GM13976 (cell line): ENCODE data around the gene PISD.

Experiments
- DNase-seq: peaks from one replicate; pipeline ENCODE4 v3.0.0; 2012; ENCODE audit warnings: low spot score
- CTCF ChIP-seq: IDR thresholded peaks from 2 replicates; pipeline ENCODE4 v1.5.1; 2012; ENCODE audit warnings: borderline replicate concordance, mild to moderate bottlenecking; ENCODE audit not compliant: insufficient read depth; ENCODE audit errors: extremely low read depth, missing control alignments, control extremely low read depth
- in situ Hi-C: fragments of 300-500 bp; cut with MboI; formaldehyde crosslinking; loops from one replicate; pipeline ENCODE4 v1.12.0; 2022; ENCODE audit warnings: low sequenced_read_pairs, mixed read lengths, inconsistent platforms; ENCODE audit not compliant: unreplicated experiment

The PISD gene

GRCh38 chr22:31578171-31578570 lies 83.8 kb downstream of the PISD start:
- in situ Hi-C loops, result no loop called here
- TF ChIP-seq CTCF, result no peak
- no peak for DNase-seq

- no peak for TF ChIP-seq CTCF
- in situ Hi-C loops, result no loop called here
- no peak for DNase-seq
These were observed 84.3 kb downstream of the PISD start for GRCh38 chr22:31577711-31578110.

GRCh38 chr22:31575190-31575589 lies 86.8 kb downstream of the PISD start:
- TF ChIP-seq CTCF, result no peak
- in situ Hi-C loops, result no loop called here
- DNase-seq, result no peak

GRCh38 chr22:31574055-31574670 lies 87.9 kb downstream of the PISD start:
- TF ChIP-seq CTCF, result no peak
- no peak for DNase-seq
- in situ Hi-C loops, result no loop called here

- in situ Hi-C loops, result no loop called here
- DNase-seq, result no peak
- no peak for TF ChIP-seq CTCF
These were observed 89.1 kb downstream of the PISD start for GRCh38 chr22:31572939-31573338.

GRCh38 chr22:31569126-31569525 lies 92.9 kb downstream of the PISD start:
- no peak for TF ChIP-seq CTCF
- in situ Hi-C loops, result no loop called here
- no peak for DNase-seq
